Stimulated activated CD4-positive, alpha-beta T cell treated with anti-CD3 and anti-CD28 coated beads, Interleukin-12 subunit alpha, Interleukin-12 subunit beta, amount 100 ng/mL, for 4 hours (primary cell): Measurements from ENCODE around the gene FBLN2.

Source experiments
- DNase-seq: peaks from one replicate; pipeline ENCODE4 v3.0.0-alpha.2; 2020

FBLN2 gene

DNA sequence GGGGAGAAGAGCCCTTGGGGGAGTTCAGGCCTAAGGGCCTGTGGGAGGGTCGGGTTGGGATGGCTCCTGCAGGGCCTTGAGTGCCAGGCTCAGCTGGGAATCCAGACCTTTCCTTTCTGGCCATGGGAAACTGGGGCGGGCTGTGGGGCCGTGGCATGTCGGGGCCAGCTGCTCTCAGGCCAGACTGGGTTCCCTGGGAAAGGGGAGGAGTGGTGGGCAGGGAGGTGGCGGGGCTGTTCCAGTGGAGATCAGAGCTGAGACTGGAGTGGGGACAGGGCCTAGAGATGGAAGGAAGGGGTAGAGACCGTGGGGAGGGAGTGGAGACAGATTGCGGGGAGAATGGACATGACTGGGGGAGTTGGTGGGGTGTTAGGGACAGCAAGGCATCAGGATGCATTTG, 20.3 kb downstream of the FBLN2 start:
- no peak for DNase-seq

DNA sequence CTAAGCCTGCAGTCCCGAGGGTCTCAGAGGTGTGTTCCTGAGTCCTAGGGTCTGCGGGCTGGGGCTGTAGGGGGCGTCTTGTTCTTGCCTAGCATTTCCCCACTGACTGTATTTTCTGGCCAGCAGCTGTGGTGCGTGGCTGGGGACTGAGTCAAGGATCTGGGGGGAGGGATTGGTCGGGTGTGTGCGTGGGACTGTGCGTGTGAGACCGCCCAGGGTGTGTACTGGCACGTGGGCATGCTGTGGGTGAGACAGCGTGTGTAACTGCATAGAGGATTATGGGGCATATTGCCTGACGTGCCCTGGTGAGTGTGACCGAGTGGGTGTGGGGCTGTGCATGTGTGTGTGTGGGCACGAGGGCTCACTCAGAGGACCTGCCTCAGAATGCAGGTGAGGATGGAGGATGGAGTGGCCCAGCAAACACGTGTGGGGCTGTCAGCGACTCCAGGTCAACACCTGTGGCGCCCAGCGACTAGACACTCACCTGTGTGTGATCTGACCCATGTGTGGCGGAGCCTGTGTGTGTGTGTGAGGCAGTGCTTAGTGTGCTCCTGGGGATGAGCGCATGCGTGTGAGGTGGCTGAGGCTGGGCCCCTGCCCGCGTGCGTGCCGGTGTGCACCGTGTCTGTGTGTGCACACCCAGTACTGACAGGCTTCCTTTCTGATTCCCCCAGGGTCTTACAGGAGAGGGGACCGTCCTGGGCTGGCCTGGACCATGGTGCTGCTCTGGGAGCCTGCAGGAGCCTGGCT, 20.9 kb downstream of the FBLN2 start:
- no peak for DNase-seq

GRCh38 chr3:13570391-13571194, 21.7 kb downstream of the FBLN2 start:
- DNase-seq: no peak

- no peak for DNase-seq
Observed at GRCh38 chr3:13571264-13571663, 22.3 kb downstream of the FBLN2 start.

DNA sequence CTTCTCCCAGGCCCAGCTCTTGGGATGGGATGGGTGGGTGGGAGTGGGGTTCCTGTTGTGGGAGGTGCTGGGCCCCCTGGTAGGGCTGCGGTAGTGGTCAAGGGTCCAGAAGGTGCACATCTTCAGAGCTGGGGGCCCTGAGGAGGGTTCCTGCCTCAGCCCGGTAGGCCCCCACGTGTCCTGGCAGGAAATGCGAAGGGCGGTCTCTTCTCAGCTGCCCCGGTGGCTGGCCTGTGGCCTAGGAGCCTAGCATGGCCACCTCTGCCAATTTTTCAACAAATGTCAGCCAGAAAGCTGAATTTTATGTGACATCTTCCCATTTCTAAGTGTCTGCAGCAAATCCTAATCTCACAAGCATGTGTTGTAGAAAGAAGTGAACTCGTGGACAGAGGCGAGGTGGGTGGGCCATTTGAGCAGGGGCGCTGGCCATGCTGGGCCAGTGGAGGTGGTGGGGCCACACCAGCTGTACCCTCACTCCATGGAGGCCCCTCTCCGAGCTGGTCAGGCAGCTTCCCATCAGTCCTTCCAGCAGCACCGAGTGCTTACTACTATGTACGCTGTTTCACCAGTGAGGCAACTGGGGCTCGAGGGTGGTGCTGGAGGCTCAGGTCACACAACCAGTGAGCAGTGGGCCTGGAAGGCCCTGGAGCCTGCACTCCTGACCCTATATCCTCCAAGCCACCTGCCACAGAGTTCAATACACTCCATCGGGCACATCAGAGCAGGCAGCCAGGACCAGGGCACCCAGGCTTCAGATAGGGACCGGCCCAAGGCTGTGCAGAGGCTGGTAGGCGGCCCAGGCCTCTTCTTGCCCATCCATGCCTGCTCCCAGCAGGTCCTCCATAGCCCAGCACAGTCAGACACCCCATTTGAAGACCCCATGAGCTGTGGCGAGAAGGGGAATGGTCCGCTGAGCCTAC, 23.2 kb downstream of the FBLN2 start:
- DNase-seq: no peak

DNA sequence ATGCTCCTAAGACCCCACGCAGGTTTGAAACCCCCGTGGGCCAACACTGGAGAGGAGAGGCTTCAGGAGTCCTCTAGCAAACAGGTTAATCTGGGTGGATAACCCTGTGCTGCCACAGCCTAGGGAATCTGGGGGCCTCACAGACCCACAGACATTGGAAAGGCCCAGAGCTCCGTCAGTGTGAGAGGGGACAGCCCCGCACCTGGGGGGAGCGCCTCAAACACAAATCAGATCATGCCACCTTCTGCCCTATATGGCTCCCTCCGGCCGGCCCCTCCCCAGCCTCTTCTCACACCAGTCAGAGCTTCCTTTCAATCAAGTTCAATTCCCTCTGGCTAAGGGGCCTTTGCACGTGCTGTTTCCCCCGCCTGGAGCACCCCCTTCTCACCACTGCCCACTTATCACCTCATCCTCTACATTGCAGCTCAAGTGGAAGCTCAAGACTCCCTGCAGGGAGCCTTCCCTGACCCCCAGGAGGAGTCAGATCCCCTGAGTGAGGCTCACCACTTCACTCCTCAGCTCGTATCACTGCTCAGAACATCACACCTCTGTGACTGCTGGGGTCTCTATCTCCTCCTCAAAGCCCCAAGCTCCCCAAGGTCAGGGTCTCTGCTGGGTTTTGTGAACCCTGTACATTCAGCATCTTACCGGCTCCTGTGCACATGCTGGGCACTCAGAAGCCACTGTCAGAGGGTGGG, 24.1 kb downstream of the FBLN2 start:
- no peak for DNase-seq

GRCh38 chr3:13574083-13574797, 25.3 kb downstream of the FBLN2 start:
- no peak for DNase-seq

DNA sequence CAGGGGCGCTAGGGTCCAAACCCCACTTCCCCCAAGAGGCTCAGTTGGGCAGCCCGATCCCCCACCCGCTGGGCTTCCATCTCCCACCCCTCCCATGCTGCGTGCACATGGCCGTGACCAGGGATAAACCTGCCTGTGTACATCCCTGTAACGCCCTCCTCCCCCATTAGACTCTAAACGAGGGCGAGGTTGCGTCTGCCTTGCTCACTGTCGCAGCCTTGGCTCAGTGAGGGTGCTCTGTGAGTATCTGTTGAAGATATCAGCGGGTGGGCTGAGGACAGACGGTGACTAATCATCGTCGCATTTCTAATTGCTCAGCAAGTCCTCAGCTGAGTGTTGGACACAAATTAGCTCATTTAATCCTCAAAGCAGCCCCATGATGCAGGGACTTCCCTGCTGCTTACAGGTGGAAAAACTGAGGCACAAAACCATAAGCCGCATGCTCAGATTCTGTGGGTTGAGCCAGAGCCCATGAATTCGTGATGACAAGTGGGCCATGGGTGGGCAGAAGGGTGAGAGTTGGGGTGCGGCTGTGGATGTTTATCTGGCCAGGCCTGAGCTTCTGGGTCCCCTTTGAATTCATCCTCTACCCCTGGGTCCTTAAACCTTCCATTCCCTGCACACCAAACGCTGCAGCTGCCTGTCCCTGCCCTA, 26.0 kb downstream of the FBLN2 start:
- DNase-seq: no peak

DNA sequence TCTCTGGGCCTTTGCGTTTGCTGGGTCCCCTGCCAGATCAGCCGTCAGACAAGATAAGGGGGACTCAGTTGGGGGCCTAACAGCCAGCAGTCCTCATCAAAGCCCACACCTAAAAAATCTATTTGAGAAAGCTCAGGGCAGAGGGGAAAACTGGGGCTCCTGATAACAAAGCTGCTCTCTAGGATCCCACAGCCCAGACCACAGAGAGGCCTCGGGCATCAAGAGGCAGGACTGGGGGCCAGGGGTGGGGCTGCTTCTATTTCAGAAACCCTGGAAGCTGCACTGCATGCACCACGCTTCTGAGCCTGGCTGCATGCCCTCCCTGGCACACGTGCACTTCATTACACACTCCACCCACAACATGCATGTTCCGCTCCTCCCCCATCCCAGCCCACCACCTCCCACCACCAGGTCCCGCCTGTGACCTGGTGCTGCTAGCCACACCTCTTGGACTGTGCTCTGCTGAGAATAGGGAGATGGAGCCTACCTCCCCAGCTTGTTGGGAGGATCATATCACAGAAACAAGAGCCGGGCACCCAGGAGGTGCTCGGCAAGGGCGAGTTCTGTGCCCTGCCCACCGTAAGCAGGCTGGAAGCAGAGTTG, 26.6 kb downstream of the FBLN2 start:
- DNase-seq: no peak

DNA sequence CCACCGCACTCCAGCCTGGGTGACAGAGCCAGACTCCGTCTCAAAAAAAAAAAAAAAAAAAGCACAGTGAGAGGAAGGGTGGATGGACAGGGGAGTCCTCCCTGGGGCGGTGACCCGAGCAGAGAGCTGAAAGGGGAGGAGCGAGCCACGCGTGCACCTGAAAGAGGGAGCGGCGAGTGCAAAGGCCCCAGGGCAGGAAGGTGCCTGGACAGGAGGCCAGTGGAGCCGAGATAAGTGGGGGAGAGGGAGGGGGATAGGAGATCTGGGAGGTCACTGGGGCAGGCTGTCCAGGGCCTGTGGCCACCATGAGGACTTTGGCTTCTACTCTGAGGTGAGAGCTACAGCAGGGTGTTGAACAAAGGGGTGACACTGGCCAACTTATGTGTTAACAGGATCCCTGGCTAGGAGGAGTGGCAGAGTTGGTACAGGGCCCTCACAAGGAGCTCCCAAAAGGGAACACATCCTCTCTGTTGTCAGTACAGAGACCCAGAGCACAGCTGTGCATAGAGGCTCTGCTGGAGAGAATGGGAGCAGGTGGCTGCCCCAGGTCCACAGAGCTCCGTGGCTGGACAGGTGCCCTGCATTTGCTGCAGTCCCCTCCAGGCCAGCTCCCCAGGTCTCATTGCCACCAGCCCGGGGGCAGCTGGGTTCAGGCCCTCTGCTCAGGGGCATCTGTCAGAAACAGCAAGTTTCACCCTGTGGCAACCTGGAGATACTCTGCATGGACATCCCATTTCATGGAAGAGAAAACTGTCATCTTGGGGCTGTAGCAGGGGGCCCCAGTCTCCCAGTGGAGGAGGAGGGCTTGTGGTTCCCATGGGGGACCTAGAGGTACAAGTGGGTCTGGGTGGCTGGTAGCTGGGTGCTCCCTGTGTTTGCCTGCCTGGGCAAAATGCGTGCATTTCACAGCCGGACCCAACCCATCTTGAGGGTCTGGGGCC, 28.5 kb downstream of the FBLN2 start:
- DNase-seq: no peak

GRCh38 chr3:13578251-13578650, 29.3 kb downstream of the FBLN2 start:
- no peak for DNase-seq

- no peak for DNase-seq
Observed at GRCh38 chr3:13579063-13579462, 30.1 kb downstream of the FBLN2 start.

GRCh38 chr3:13580256-13581023, 31.5 kb downstream of the FBLN2 start:
- no peak for DNase-seq

GRCh38 chr3:13581485-13582365, 32.8 kb downstream of the FBLN2 start:
- no peak for DNase-seq

- DNase-seq: no peak
Observed at GRCh38 chr3:13582366-13583250, 33.7 kb downstream of the FBLN2 start.

GRCh38 chr3:13583251-13584180, 34.6 kb downstream of the FBLN2 start:
- DNase-seq: no peak
